MM.1S (cell line): ENCODE measurements around the gene CAMSAP1.

Experiments
- DNase-seq: peaks from one replicate; pipeline ENCODE4 v3.0.0-alpha.2; 2015
- H2AFZ ChIP-seq: fragments of 300-600 bp; sonication (generic); 2 replicates; pipeline ENCODE4 v1.6.0; 2016; ENCODE audit warnings: antibody characterized with exemption, low read length
- H3F3A ChIP-seq: fragments of 300-600 bp; sonication (generic); 2 replicates; pipeline ENCODE4 v1.6.1; 2016; ENCODE audit warnings: mild to moderate bottlenecking, antibody characterized with exemption, low read length, moderate library complexity, mixed read lengths; ENCODE audit not compliant: insufficient read depth
- H3K27ac ChIP-seq: fragments of 300-600 bp; sonication (generic); 2 replicates; pipeline ENCODE4 v1.5.1; 2016; ENCODE audit warnings: mild to moderate bottlenecking, low read length
- H3K27me3 ChIP-seq: fragments of 300-600 bp; sonication (generic); replicated peaks from 2 replicates; pipeline ENCODE4 v1.6.0; 2016; ENCODE audit warnings: low read length; ENCODE audit not compliant: insufficient read depth
- H3K36me3 ChIP-seq: fragments of 300-600 bp; sonication (generic); replicated peaks from 2 replicates; pipeline ENCODE4 v1.6.1; 2016; ENCODE audit warnings: mild to moderate bottlenecking, low read length, mixed read lengths; ENCODE audit not compliant: insufficient read depth
- H3K4me1 ChIP-seq: fragments of 300-600 bp; sonication (generic); 2 replicates; pipeline ENCODE4 v1.6.1; 2016; ENCODE audit warnings: low read length, mixed read lengths
- H3K4me2 ChIP-seq: fragments of 300-600 bp; sonication (generic); 2 replicates; pipeline ENCODE4 v1.6.0; 2016; ENCODE audit warnings: low read depth, low read length
- H3K4me3 ChIP-seq: fragments of 300-600 bp; sonication (generic); 2 replicates; pipeline ENCODE4 v1.5.1; 2016; ENCODE audit warnings: low read length, mixed read lengths
- H3K79me2 ChIP-seq: fragments of 300-600 bp; sonication (generic); 2 replicates; pipeline ENCODE4 v1.6.1; 2016; ENCODE audit warnings: mixed run types, low read length, mixed read lengths
- H3K9ac ChIP-seq: fragments of 300-600 bp; sonication (generic); 2 replicates; pipeline ENCODE4 v1.6.1; 2016; ENCODE audit warnings: low read length, mixed read lengths
- H3K9me2 ChIP-seq: fragments of 300-600 bp; sonication (generic); replicated peaks from 2 replicates; pipeline ENCODE4 v1.6.1; 2016; ENCODE audit warnings: mild to moderate bottlenecking, low read length, mixed read lengths; ENCODE audit not compliant: insufficient read depth
- H3K9me3 ChIP-seq: fragments of 300-600 bp; sonication (generic); replicated peaks from 2 replicates; pipeline ENCODE4 v1.6.1; 2016; ENCODE audit warnings: mild to moderate bottlenecking, low read length, mixed read lengths; ENCODE audit not compliant: insufficient read depth
- H4K20me1 ChIP-seq: fragments of 300-600 bp; sonication (generic); 2 replicates; pipeline ENCODE4 v1.6.1; 2016; ENCODE audit warnings: mild to moderate bottlenecking, low read length, moderate library complexity, mixed read lengths; ENCODE audit not compliant: insufficient read depth
- CTCF ChIP-seq: fragments of 300-600 bp; sonication (generic); IDR thresholded peaks from 2 replicates; pipeline ENCODE4 v1.5.1; 2016; ENCODE audit warnings: antibody characterized with exemption, low read length, mixed read lengths
- EZH2 ChIP-seq: fragments of 300-600 bp; sonication (generic); optimal IDR thresholded peaks from 2 replicates; pipeline ENCODE3; 2017; ENCODE audit warnings: low read depth, mild to moderate bottlenecking, antibody characterized with exemption, low read length, mixed read lengths
- EZH2phosphoT487 ChIP-seq: fragments of 300-600 bp; sonication (generic); IDR thresholded peaks from 2 replicates; pipeline ENCODE4 v1.6.1; 2018; ENCODE audit warnings: antibody characterized with exemption, low read length

The CAMSAP1 gene

GRCh38 chr9:135827866-135828580, 79.3 kb downstream of the CAMSAP1 start:
- Histone ChIP-seq H3F3A (no peaks in the 10 kb centered on the region), H3K27ac (no peak overlapping the region), H3K4me3 (no peak overlapping the region), H3K9me3 (no peaks in the 10 kb centered on the region), H3K4me1 (no peaks in the 10 kb centered on the region), H3K36me3 (no peaks in the 10 kb centered on the region), H3K27me3 (no peaks in the 10 kb centered on the region), H4K20me1 (no peaks in the 10 kb centered on the region), H3K9me2 (no peaks in the 10 kb centered on the region), H3K4me2 (no peak overlapping the region), H3K9ac (no peak overlapping the region), H2AFZ (no peak overlapping the region), H3K79me2 (no peaks in the 10 kb centered on the region)
- TF ChIP-seq EZH2phosphoT487 = no peak
- no peak for TF ChIP-seq EZH2
- TF ChIP-seq CTCF = no peak
- DNase-seq = no peak

DNA sequence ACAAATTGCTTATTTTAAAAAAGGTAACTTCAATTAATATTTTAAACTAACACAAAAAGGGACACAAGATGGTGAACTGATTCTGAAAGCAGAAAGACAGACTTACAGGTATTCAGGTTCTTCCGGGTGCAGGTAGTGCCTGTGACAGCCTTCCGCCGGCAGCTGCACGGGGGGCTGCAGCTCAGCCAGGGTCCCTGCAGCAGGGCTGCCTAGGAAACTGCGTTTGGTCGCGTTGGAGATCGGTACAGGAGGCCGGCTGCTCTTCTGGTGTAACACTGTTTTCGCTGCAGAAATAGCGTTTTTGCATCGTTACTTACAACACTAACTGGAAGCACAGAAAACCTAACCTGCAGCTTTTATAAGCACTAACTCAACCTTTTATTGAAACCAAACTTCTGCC, 80.0 kb downstream of the CAMSAP1 start:
- no peaks in the 10 kb centered on the region for H3K4me1 ChIP-seq
- no peaks in the 10 kb centered on the region for H3K79me2 ChIP-seq
- no peaks in the 10 kb centered on the region for H3K9me2 ChIP-seq
- DNase-seq = no peak
- no peaks in the 10 kb centered on the region for H3F3A ChIP-seq
- no peak overlapping the region for H2AFZ ChIP-seq
- no peak overlapping the region for H3K9ac ChIP-seq
- H3K4me2 ChIP-seq = no peak overlapping the region
- no peaks in the 10 kb centered on the region for H4K20me1 ChIP-seq
- H3K27ac ChIP-seq = no peak overlapping the region
- H3K4me3 ChIP-seq = no peak overlapping the region
- no peaks in the 10 kb centered on the region for H3K9me3 ChIP-seq
- H3K36me3 ChIP-seq = no peaks in the 10 kb centered on the region
- TF ChIP-seq CTCF (no peak), EZH2phosphoT487 (no peak), EZH2 (no peak)
- H3K27me3 ChIP-seq = no peaks in the 10 kb centered on the region

- H2AFZ ChIP-seq = no peak overlapping the region
- H3K9ac ChIP-seq = no peak overlapping the region
- H3K4me2 ChIP-seq = no peak overlapping the region
- H3K27me3 ChIP-seq = no peaks in the 10 kb centered on the region
- TF ChIP-seq EZH2phosphoT487 (no peak), CTCF (no peak), EZH2 (no peak)
- H3K9me3 ChIP-seq = no peaks in the 10 kb centered on the region
- H3K4me1 ChIP-seq = no peaks in the 10 kb centered on the region
- H3K27ac ChIP-seq = no peak overlapping the region
- no peaks in the 10 kb centered on the region for H4K20me1 ChIP-seq
- H3F3A ChIP-seq = no peaks in the 10 kb centered on the region
- H3K9me2 ChIP-seq = no peaks in the 10 kb centered on the region
- H3K36me3 ChIP-seq = no peaks in the 10 kb centered on the region
- H3K4me3 ChIP-seq = no peak overlapping the region
- no peak for DNase-seq
- H3K79me2 ChIP-seq = no peaks in the 10 kb centered on the region
Observed at GRCh38 chr9:135826188-135826545, 81.2 kb downstream of the CAMSAP1 start.
